GM12872 (cell line): ENCODE data around the gene AMN1.

Source experiments
- CTCF ChIP-seq: IDR thresholded peaks from 3 replicates; pipeline ENCODE4 v1.5.1; 2011; ENCODE audit warnings: low read depth, mild to moderate bottlenecking, low read length, moderate library complexity; ENCODE audit not compliant: insufficient read depth

The AMN1 gene

GRCh38 chr12:31655208-31655607 lies 73.6 kb downstream of the AMN1 start:
- no peak for TF ChIP-seq CTCF

- TF ChIP-seq CTCF: no peak
Observed at GRCh38 chr12:31651893-31652521, 76.8 kb downstream of the AMN1 start.

- no peak for TF ChIP-seq CTCF
Observed at GRCh38 chr12:31650918-31651317, 77.9 kb downstream of the AMN1 start.

- no peak for TF ChIP-seq CTCF
Observed at GRCh38 chr12:31647086-31647491, 81.7 kb downstream of the AMN1 start.

- no peak for TF ChIP-seq CTCF
Observed at GRCh38 chr12:31645924-31646323, 82.9 kb downstream of the AMN1 start.

GRCh38 chr12:31644536-31644935 lies 84.3 kb downstream of the AMN1 start:
- TF ChIP-seq CTCF: no peak

GRCh38 chr12:31641509-31642090 lies 87.2 kb downstream of the AMN1 start:
- TF ChIP-seq CTCF: no peak
